K562 (cell line): ENCODE measurements around the gene ZBTB16. TPM values are rescaled to one million over a fixed set of nuclear protein-coding genes. Genes with fewer than 3 reads are reported as not detected.

Experiments used
- ATAC-seq: fragments of 200-7000 bp; cut with Tn5 transposase; 3 replicates; pipeline ENCODE4 v1.9.1; 2020; ENCODE audit warnings: moderate library complexity
- BruUV-seq: library from RNA; stranded (reverse); fragments of 400-500 nt; replicated peaks from 2 replicates; lab custom pipeline; 2021; lab: Mats Ljungman, UMichigan
- CTCF ChIA-PET: fragments of 300-600 bp; formaldehyde crosslinking; extraction: SDS; loops from one replicate; lab custom pipeline; 2021; ENCODE audit warnings: low intra/inter-chr PET ratio; lab: Yijun Ruan, JAX
- POLR2A ChIA-PET: fragments of 300-600, 350-650 bp; sonication (Branson Sonifier 250); formaldehyde crosslinking; extraction: SDS; loops from one replicate; lab custom pipeline; 2021; ENCODE audit warnings: antibody characterized with exemption, inconsistent platforms; lab: Yijun Ruan, JAX
- DNase-seq, 4 experiments: peaks; one replicate each; pipeline versions ENCODE4 v3.0.0 to v3.0.0-alpha.2; 2011 to 2018; ENCODE audit warnings: low spot score in 3 of 4, mixed read lengths in 3 of 4; ENCODE audit errors: extremely low read depth in 1 of 4
- FAIRE-seq: peaks from 2 replicates; lab custom pipeline; 2011; peaks lifted over from hg19 to GRCh38; lab: Jason Lieb, UNC
- H2AFZ ChIP-seq: 2 replicates; pipeline ENCODE4 v1.6.0; 2011; ENCODE audit warnings: low read depth, low read length, control low read depth, inconsistent platforms
- H3K27ac ChIP-seq: fragments of 200-600 bp; 3 replicates; pipeline ENCODE4 v1.8.0; 2011; ENCODE audit warnings: low read depth, mild to moderate bottlenecking, control low read depth, inconsistent platforms, low read length, moderate library complexity, mixed read lengths; ENCODE audit errors: extremely low read depth
- H3K27me3 ChIP-seq, 2 experiments: fragments of 300-600 bp in 1 of 2; 2 replicates in 1 of 2; 3 replicates in 1 of 2; pipeline versions ENCODE4 v1.6.0 to v1.8.0; 2011; ENCODE audit warnings: inconsistent platforms in 2 of 2, low read length in 2 of 2, mild to moderate bottlenecking in 1 of 2, mixed read lengths in 1 of 2, moderate library complexity in 1 of 2; ENCODE audit not compliant: control insufficient read depth in 2 of 2, insufficient read depth in 2 of 2
- H3K36me3 ChIP-seq: fragments of 300-600 bp; 3 replicates; pipeline ENCODE4 v1.8.0; 2011; ENCODE audit warnings: mild to moderate bottlenecking, low read length, inconsistent platforms; ENCODE audit not compliant: control insufficient read depth, insufficient read depth
- H3K4me1 ChIP-seq, 2 experiments: fragments of 200-600 bp in 1 of 2; replicated peaks in 1 of 2; 2 replicates in 1 of 2; 3 replicates in 1 of 2; pipeline versions ENCODE4 v1.5.1 to v1.8.0; 2011; ENCODE audit warnings: inconsistent platforms in 2 of 2, low read length in 2 of 2, mild to moderate bottlenecking in 1 of 2, mixed read lengths in 1 of 2, moderate library complexity in 1 of 2; ENCODE audit not compliant: control insufficient read depth in 2 of 2, insufficient read depth in 2 of 2
- H3K4me2 ChIP-seq: 2 replicates; pipeline ENCODE4 v1.6.1; 2011; ENCODE audit warnings: low read length, control low read depth, inconsistent platforms, mixed read lengths; ENCODE audit not compliant: insufficient read depth
- H3K4me3 ChIP-seq: fragments of 200-600 bp; sonication (generic), shearing (Covaris generic); 2 replicates; pipeline ENCODE4 v1.5.1; 2016; ENCODE audit warnings: control low read depth, inconsistent platforms
- H3K79me2 ChIP-seq: fragments of 200-600 bp; 3 replicates; pipeline ENCODE4 v1.8.0; 2011; ENCODE audit warnings: low read length, inconsistent platforms; ENCODE audit not compliant: control insufficient read depth, insufficient read depth
- H3K9ac ChIP-seq, 2 experiments: 2 replicates each; pipeline versions ENCODE4 v1.6.0 to v1.6.1; 2011; ENCODE audit warnings: low read depth in 2 of 2, low read length in 2 of 2, control low read depth in 1 of 2, inconsistent platforms in 1 of 2, mild to moderate bottlenecking in 1 of 2, mixed read lengths in 1 of 2; ENCODE audit not compliant: insufficient read depth in 1 of 2
- H3K9me1 ChIP-seq: one replicate; pipeline ENCODE4 v1.6.0; 2011; ENCODE audit warnings: inconsistent platforms, mild to moderate bottlenecking, low read length, moderate library complexity; ENCODE audit not compliant: control insufficient read depth, insufficient read depth
- H3K9me3 ChIP-seq: replicated peaks from 2 replicates; pipeline ENCODE4 v1.5.1; 2011; ENCODE audit warnings: low read depth, low read length, inconsistent platforms; ENCODE audit not compliant: control insufficient read depth, insufficient read depth
- H4K20me1 ChIP-seq: replicated peaks from 2 replicates; pipeline ENCODE4 v1.6.1; 2011; ENCODE audit warnings: low read length, inconsistent platforms, mixed read lengths; ENCODE audit not compliant: control insufficient read depth, insufficient read depth
- CTCF ChIP-seq, 3 experiments: IDR thresholded peaks in 2 of 3; conservative IDR thresholded peaks in 1 of 3; 2 replicates each; pipeline ENCODE4 v1.5.1; 2011 to 2012; ENCODE audit warnings: low read length in 3 of 3, mild to moderate bottlenecking in 3 of 3, control low read depth in 2 of 3, improper control_type of control experiment in 1 of 3, inconsistent platforms in 1 of 3, low read depth in 1 of 3, mixed read lengths in 1 of 3, moderate library complexity in 1 of 3; ENCODE audit not compliant: insufficient read depth in 2 of 3
- DLX4 ChIP-seq: fragments of 250-450 bp; sonication (Bioruptor Pico); IDR thresholded peaks from 2 replicates; pipeline ENCODE4 v1.6.1; 2021; ENCODE audit warnings: mild to moderate bottlenecking
- HMG20B ChIP-seq: fragments of 250-450 bp; sonication (Bioruptor Pico); IDR thresholded peaks from 2 replicates; pipeline ENCODE4 v1.5.0; 2021; ENCODE audit warnings: mild to moderate bottlenecking
- RAD21 ChIP-seq, 2 experiments: fragments of 250-450 bp in 1 of 2; fragments of 450-650 bp in 1 of 2; sonication (Bioruptor Pico) in 1 of 2; formaldehyde crosslinking in 1 of 2; IDR thresholded peaks in 1 of 2; conservative IDR thresholded peaks in 1 of 2; 2 replicates each; pipeline versions ENCODE4 v1.4.0 to v1.8.0; 2020 to 2022; ENCODE audit warnings: mild to moderate bottlenecking in 2 of 2, moderate library complexity in 1 of 2
- REST ChIP-seq, 2 experiments: fragments of 450-650 bp; formaldehyde crosslinking in 1 of 2; IDR thresholded peaks; 2 replicates each; pipeline versions ENCODE4 v1.4.0 to v1.6.1; 2014 to 2020; ENCODE audit warnings: mild to moderate bottlenecking in 2 of 2, borderline replicate concordance in 1 of 2, low read depth in 1 of 2
- SMC3 ChIP-seq: conservative IDR thresholded peaks from 2 replicates; pipeline ENCODE4 v1.6.1; 2011; ENCODE audit warnings: low read depth, low read length, improper control_type of control experiment; ENCODE audit not compliant: insufficient read depth
- XRCC5 ChIP-seq: fragments of 200-400 bp; formaldehyde crosslinking; IDR thresholded peaks from 2 replicates; pipeline ENCODE4 v1.6.1; 2017; ENCODE audit warnings: low read depth, mild to moderate bottlenecking, low read length
- YY1 ChIP-seq, 3 experiments: IDR thresholded peaks; 2 replicates each; pipeline ENCODE4 v1.6.1; 2011; ENCODE audit warnings: low read length in 2 of 3, mild to moderate bottlenecking in 2 of 3, moderate library complexity in 2 of 3, borderline replicate concordance in 1 of 3, control low read depth in 1 of 3, low read depth in 1 of 3; ENCODE audit not compliant: insufficient read depth in 3 of 3, insufficient replicate concordance in 2 of 3, control insufficient read depth in 1 of 3, insufficient read length in 1 of 3; ENCODE audit errors: extremely low read depth in 1 of 3
- WGBS: fragments of 100-300 bp; shearing (Covaris generic); methylation state at CpG from one replicate; pipeline ENCODE4 v1.1.6; 2016; ENCODE audit warnings: low coverage, mixed read lengths; ENCODE audit not compliant: insufficient coverage; ENCODE audit errors: missing lambda C conversion rate; 5-methylcytosine and 5-hydroxymethylcytosine counted together
- in situ Hi-C: fragments of 300-500 bp; cut with MboI; formaldehyde crosslinking; loops from 4 replicates; pipeline ENCODE4 v1.15.0; 2018; ENCODE audit warnings: inconsistent platforms, mixed read lengths
- intact Hi-C: fragments of 100-400 bp; cut with micrococcal nuclease; formaldehyde crosslinking; loops from 2 replicates; pipeline ENCODE4 v1.14.2; 2022
- polyA plus RNA-seq, 8 experiments: library from polyadenylated mRNA; depleted of rRNA in 4 of 8; stranded (reverse) in 5 of 8; unstranded in 3 of 8; fragments of >200 nt; fragmentation: Nextera tagmentation in 2 of 8; fragmentation: Illumina TruSeq in 1 of 8; extraction: Ambion mirVana in 2 of 8; extraction: Trizol in 1 of 8; gene quantifications; 2 replicates each; pipeline versions ENCODE4 v1.2.1 to v1.2.3, GENCODE V29; 2011 to 2014; ENCODE audit warnings: inconsistent platforms in 1 of 8, missing spikeins in 1 of 8
- total RNA-seq, 7 experiments: library from RNA; depleted of rRNA in 6 of 7; stranded (reverse); fragments of >200 nt in 6 of 7; fragmentation: Illumina TruSeq in 2 of 7; extraction: Trizol in 2 of 7; gene quantifications; 2 replicates each; pipeline versions ENCODE4 v1.2.1 to v1.2.3, GENCODE V29; 2011 to 2021; ENCODE audit warnings: low replicate concordance in 1 of 7

Gene ZBTB16
- total and polyA plus RNA-seq, 9 of the 15 experiments (the other 6 are each of a cell fraction or from before 2014, with no cell fraction given): 0.06 to 0.40 (median 0.24) TPM; not detected in 4

- DNase-seq (peak; percentile 61 to 63 (median 61)), ATAC-seq (peak; percentile 83), FAIRE-seq (peak; percentile 86)
- H3K36me3 ChIP-seq: no peaks in the 10 kb centered on the region
- H3K4me3 ChIP-seq: no peak overlapping the region
- CTCF ChIA-PET: interaction anchor here (0.8 kb wide), 1 partner anchor 35 kb away, joined by 3 read pairs; no protein-coding TSS in a partner anchor
- no peak overlapping the region for H3K9ac ChIP-seq
- H3K27me3 ChIP-seq: peaks cover 31 to 61% of the 10 kb centered on the region in 2 experiments
- no peaks in the 10 kb centered on the region for H3K9me3 ChIP-seq
- BruUV-seq: no TSS peak
- POLR2A ChIA-PET: no interaction called here
- WGBS: 5% methylated on average over 18 of the region's 18 CpGs
- H3K4me2 ChIP-seq: no peak overlapping the region
- no peaks in the 10 kb centered on the region; the same call in 1 of the 2 replicates for H4K20me1 ChIP-seq
- no peaks in the 10 kb centered on the region for H3K79me2 ChIP-seq
- intact Hi-C loops: no loop called here
- no peak overlapping the region; the same call in 1 of the 2 replicates for H2AFZ ChIP-seq
- peaks cover 0 to 10% of the 10 kb centered on the region in 2 experiments; a peak in 3 of 5 replicates for H3K4me1 ChIP-seq
- in situ Hi-C loops: no loop called here
- H3K9me1 ChIP-seq: no peaks in the 10 kb centered on the region
- H3K27ac ChIP-seq: no peak overlapping the region
- no peak for TF ChIP-seq DLX4 (CRISPR knock-in tag)
- TF ChIP-seq HMG20B: no peak
- TF ChIP-seq RAD21 (CRISPR knock-in tag; conservative IDR thresholded peaks at IDR 0.05 in 1 of 2, IDR thresholded peaks at IDR 0.05 in 1 of 2): peak in 1 of 2 experiments; percentile 26; a peak in 1 of 4 replicates
- peak; percentile 56 to 74 (median 68) for TF ChIP-seq CTCF (IDR thresholded peaks at IDR 0.05 in 2 of 3, conservative IDR thresholded peaks at IDR 0.05 in 1 of 3; ENCODE audit: insufficient read depth in 2 of 3, low read depth in 1 of 3, low read length in 3 of 3)
- TF ChIP-seq REST (IDR thresholded peaks at IDR 0.05; ENCODE audit: borderline replicate concordance): 0 out of 2 replicates have a peak, but pooled peaks have one; percentile 6
- TF ChIP-seq REST (CRISPR knock-in tag; IDR thresholded peaks at IDR 0.05; ENCODE audit: low read depth): no peak
- TF ChIP-seq SMC3: 0 out of 2 replicates have a peak, but pooled peaks have one; percentile 18
- TF ChIP-seq YY1 (IDR thresholded peaks at IDR 0.05; ENCODE audit: borderline replicate concordance in 1 of 3, control insufficient read depth in 1 of 3, extremely low read depth in 1 of 3, insufficient read depth in 3 of 3, insufficient read length in 1 of 3, insufficient replicate concordance in 2 of 3, low read depth in 1 of 3, low read length in 2 of 3): peak in 1 of 3 experiments; percentile 23
- TF ChIP-seq XRCC5: 0 out of 2 replicates have a peak, but pooled peaks have one; percentile 55
Observed at GRCh38 chr11:114075891-114076441, 16.5 kb downstream of the ZBTB16 start.
